AML-193 (cell line): ENCODE data around the gene REPIN1.
A peak's percentile ranks its signal among the peaks of the same experiment; 100 is the strongest.

ENCODE experiments used
- DNase-seq, 2 experiments: peaks; one replicate each; lab custom pipeline; 2025; lab: John Stamatoyannopoulos, UW

REPIN1 gene

GRCh38 chr7:150368096-150368883 lies at the start of gene REPIN1:
Gene REPIN1, plus strand, starts transcription at chr7:150368822. Its CDS starts 890 bp downstream, at chr7:150369712.
- DNase-seq = peak; percentile 70 to 74

GRCh38 chr7:150321788-150322113 lies 46.9 kb upstream of the REPIN1 start:
- no peak for DNase-seq

GRCh38 chr7:150322114-150322832 lies 46.3 kb upstream of the REPIN1 start:
- peak; percentile 37 to 46 for DNase-seq

- DNase-seq = peak; percentile 21 to 37
These were observed 45.6 kb upstream of the REPIN1 start, which contains the start of the genes ACTR3C and LRRC61 for GRCh38 chr7:150322833-150323681. Gene ACTR3C, minus strand, starts transcription at chr7:150323545. Its CDS starts 28,249 bp downstream, at chr7:150295296. Gene LRRC61, plus strand, starts transcription at chr7:150323355. Its CDS starts 13,507 bp downstream, at chr7:150336862.

GRCh38 chr7:150323682-150324372 lies 44.8 kb upstream of the REPIN1 start:
- peak in 1 of 2 experiments; percentile 3 for DNase-seq

- peak in 1 of 2 experiments; percentile 7 for DNase-seq
These were observed 44.2 kb upstream of the REPIN1 start for GRCh38 chr7:150324373-150324961.

- DNase-seq = peak; percentile 62 to 74
These were observed 43.5 kb upstream of the REPIN1 start for GRCh38 chr7:150325110-150325611.

GRCh38 chr7:150325901-150326300 lies 42.7 kb upstream of the REPIN1 start:
- no peak for DNase-seq

- no peak for DNase-seq
These were observed 41.9 kb upstream of the REPIN1 start for GRCh38 chr7:150326657-150327268.

- no peak for DNase-seq
These were observed 41.3 kb upstream of the REPIN1 start for GRCh38 chr7:150327308-150327707.

- no peak for DNase-seq
These were observed 39.1 kb upstream of the REPIN1 start for GRCh38 chr7:150329331-150330120.

- no peak for DNase-seq
These were observed 38.3 kb upstream of the REPIN1 start for GRCh38 chr7:150330211-150330885.

- no peak for DNase-seq
These were observed 35.6 kb upstream of the REPIN1 start for GRCh38 chr7:150332852-150333635.

GRCh38 chr7:150333659-150334058 lies 35.0 kb upstream of the REPIN1 start:
- DNase-seq = no peak

GRCh38 chr7:150334108-150334507 lies 34.5 kb upstream of the REPIN1 start:
- no peak for DNase-seq

- DNase-seq = no peak
These were observed 33.4 kb upstream of the REPIN1 start for GRCh38 chr7:150335108-150335773.

GRCh38 chr7:150335774-150336112 lies 32.9 kb upstream of the REPIN1 start:
- no peak for DNase-seq

- DNase-seq = no peak
These were observed 31.9 kb upstream of the REPIN1 start for GRCh38 chr7:150336746-150337145.
